OCI-LY3 (cell line): Measurements from ENCODE around the gene ERC2.

Experiments used
- H2AFZ ChIP-seq: fragments of 200-600, 300-600 bp; shearing (Covaris generic); 2 replicates; pipeline ENCODE4 v1.6.0; 2014; ENCODE audit warnings: antibody characterized with exemption, low read depth, low read length
- H3K27ac ChIP-seq: fragments of 200-600, 300-600 bp; sonication (generic); 2 replicates; pipeline ENCODE4 v1.5.1; 2014; ENCODE audit warnings: mild to moderate bottlenecking, low read length, moderate library complexity, mixed read lengths
- H3K27me3 ChIP-seq: fragments of 200-600, 300-600 bp; sonication (generic); 2 replicates; pipeline ENCODE4 v1.6.1; 2014; ENCODE audit warnings: low read depth, low read length, mixed read lengths
- H3K36me3 ChIP-seq: fragments of 200-600, 300-600 bp; sonication (generic); replicated peaks from 2 replicates; pipeline ENCODE3; 2014; ENCODE audit warnings: low read depth, low read length, mixed read lengths
- H3K4me1 ChIP-seq: fragments of 300-600, 200-600 bp; sonication (generic); 2 replicates; pipeline ENCODE4 v1.6.1; 2014; ENCODE audit warnings: low read length, mixed read lengths
- H3K4me2 ChIP-seq: fragments of 200-600, 300-600 bp; sonication (generic); 2 replicates; pipeline ENCODE4 v1.6.1; 2014; ENCODE audit warnings: low read length, mixed read lengths
- H3K4me3 ChIP-seq: fragments of 300-600, 200-600 bp; sonication (generic); 2 replicates; pipeline ENCODE4 v1.5.1; 2014; ENCODE audit warnings: antibody characterized with exemption, mild to moderate bottlenecking, low read length, moderate library complexity
- H3K79me2 ChIP-seq: fragments of 300-600, 200-600 bp; shearing (Covaris generic); 2 replicates; pipeline ENCODE4 v1.6.1; 2014; ENCODE audit warnings: mild to moderate bottlenecking, low read length, mixed read lengths
- H3K9ac ChIP-seq: fragments of 300-600, 200-600 bp; shearing (Covaris generic); 2 replicates; pipeline ENCODE4 v1.6.0; 2014; ENCODE audit warnings: mild to moderate bottlenecking, low read length, moderate library complexity
- H3K9me3 ChIP-seq: fragments of 200-600, 300-600 bp; shearing (Covaris generic); 2 replicates; pipeline ENCODE4 v1.6.1; 2014; ENCODE audit warnings: low read length, mixed read lengths; ENCODE audit not compliant: insufficient read depth
- H4K20me1 ChIP-seq: fragments of 200-600, 300-600 bp; sonication (generic); 2 replicates; pipeline ENCODE4 v1.6.1; 2016; ENCODE audit warnings: low read length, mixed read lengths; ENCODE audit not compliant: insufficient read depth
- CTCF ChIP-seq: fragments of 200-600, 300-600 bp; sonication (generic); IDR thresholded peaks from 2 replicates; pipeline ENCODE4 v1.5.1; 2014; ENCODE audit warnings: antibody characterized with exemption, low read length, low read depth
- EZH2phosphoT487 ChIP-seq: fragments of 200-600 bp; shearing (Covaris generic); IDR thresholded peaks from 2 replicates; pipeline ENCODE4 v1.6.1; 2018; ENCODE audit warnings: antibody characterized with exemption, mixed run types, low read depth

Gene ERC2

GRCh38 chr3:55796533-55796932 lies 671.7 kb downstream of the ERC2 start:
- Histone ChIP-seq H3K4me1 (peaks cover 9% of the 10 kb centered on the region; the same call in 1 of the 2 replicates), H3K4me3 (no peak overlapping the region), H3K9me3 (no peaks in the 10 kb centered on the region), H3K4me2 (no peak overlapping the region), H4K20me1 (no peaks in the 10 kb centered on the region), H2AFZ (no peak overlapping the region), H3K27me3 (no peaks in the 10 kb centered on the region), H3K9ac (no peak overlapping the region), H3K79me2 (no peaks in the 10 kb centered on the region), H3K36me3 (no peaks in the 10 kb centered on the region), H3K27ac (no peak overlapping the region)
- no peak for TF ChIP-seq EZH2phosphoT487
- TF ChIP-seq CTCF, result no peak

- no peak overlapping the region for H3K4me2 ChIP-seq
- H3K4me1 ChIP-seq, result peaks cover 3% of the 10 kb centered on the region; the same call in 1 of the 2 replicates
- H2AFZ ChIP-seq, result no peak overlapping the region
- H3K27me3 ChIP-seq, result no peaks in the 10 kb centered on the region
- H3K4me3 ChIP-seq, result no peak overlapping the region
- H4K20me1 ChIP-seq, result no peaks in the 10 kb centered on the region
- no peaks in the 10 kb centered on the region for H3K36me3 ChIP-seq
- H3K9me3 ChIP-seq, result no peaks in the 10 kb centered on the region
- TF ChIP-seq EZH2phosphoT487, result no peak
- TF ChIP-seq CTCF, result no peak
- no peak overlapping the region for H3K27ac ChIP-seq
- no peak overlapping the region for H3K9ac ChIP-seq
- no peaks in the 10 kb centered on the region for H3K79me2 ChIP-seq
These were observed 672.5 kb downstream of the ERC2 start for GRCh38 chr3:55795746-55796145.

DNA sequence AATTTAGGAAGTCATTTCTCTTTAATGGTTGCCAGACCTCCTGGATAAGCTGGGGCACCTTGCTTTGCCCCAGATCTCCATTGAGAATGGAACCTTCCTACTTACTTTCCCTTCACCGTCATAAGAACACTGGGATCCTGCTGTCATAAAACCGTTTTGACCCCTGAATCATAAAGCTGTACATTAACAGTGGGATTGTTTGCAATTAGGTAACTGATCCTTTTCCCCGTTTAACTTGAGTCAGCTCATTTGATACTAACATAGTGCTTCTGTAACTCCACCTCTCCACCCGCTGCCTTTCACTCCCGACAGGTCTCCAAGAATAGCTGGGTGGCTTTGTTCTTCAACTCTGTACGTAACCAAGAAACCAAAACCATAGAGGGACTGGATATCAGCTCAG lies 673.0 kb downstream of the ERC2 start:
- Histone ChIP-seq H3K36me3 (no peaks in the 10 kb centered on the region), H3K9ac (no peak overlapping the region), H3K27me3 (no peaks in the 10 kb centered on the region), H3K79me2 (no peaks in the 10 kb centered on the region), H3K27ac (no peak overlapping the region), H3K4me1 (no peaks in the 10 kb centered on the region), H2AFZ (no peak overlapping the region), H3K4me2 (no peak overlapping the region), H3K4me3 (no peak overlapping the region), H3K9me3 (no peaks in the 10 kb centered on the region), H4K20me1 (no peaks in the 10 kb centered on the region)
- TF ChIP-seq CTCF, result no peak
- TF ChIP-seq EZH2phosphoT487, result no peak

- H3K9me3 ChIP-seq, result no peaks in the 10 kb centered on the region
- no peaks in the 10 kb centered on the region for H3K4me1 ChIP-seq
- H4K20me1 ChIP-seq, result no peaks in the 10 kb centered on the region
- no peaks in the 10 kb centered on the region for H3K79me2 ChIP-seq
- H3K36me3 ChIP-seq, result no peaks in the 10 kb centered on the region
- H3K4me3 ChIP-seq, result no peak overlapping the region
- no peak overlapping the region for H2AFZ ChIP-seq
- no peak overlapping the region for H3K9ac ChIP-seq
- H3K4me2 ChIP-seq, result no peak overlapping the region
- no peak overlapping the region for H3K27ac ChIP-seq
- no peak for TF ChIP-seq EZH2phosphoT487
- TF ChIP-seq CTCF, result no peak
- H3K27me3 ChIP-seq, result no peaks in the 10 kb centered on the region
These were observed 675.5 kb downstream of the ERC2 start for GRCh38 chr3:55792742-55793141.
